ENCODE measurements around the gene OR5J2.
"Not testable (repeated sequence)": the region's sequence is repeated elsewhere in the genome, so short reads cannot be mapped to it uniquely, and the experiment has no call there.

OR5J2 gene

DNA sequence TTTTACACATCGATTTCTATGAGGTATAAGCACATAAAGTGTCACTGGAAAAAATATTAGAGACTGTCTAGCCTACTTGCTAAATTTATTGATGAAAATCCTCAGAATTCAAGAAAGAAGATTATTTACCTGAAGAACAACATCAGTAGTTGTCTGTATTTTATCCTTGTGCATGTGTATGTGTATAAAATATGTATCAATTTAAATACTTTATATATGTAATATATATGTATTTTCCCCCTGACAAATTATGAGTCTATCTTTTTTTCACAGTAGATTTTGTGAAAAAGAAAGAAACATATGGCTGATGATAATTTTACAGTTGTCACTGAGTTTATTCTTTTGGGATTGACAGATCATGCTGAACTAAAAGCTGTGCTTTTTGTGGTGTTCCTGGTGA is at the start of gene OR5J2:
TSS of gene OR5J2 (plus strand) at position 301 of the 400 bp plus-strand sequence. CDS start at position 301, 0 bp downstream.
- no peak for DNase-seq

DNA sequence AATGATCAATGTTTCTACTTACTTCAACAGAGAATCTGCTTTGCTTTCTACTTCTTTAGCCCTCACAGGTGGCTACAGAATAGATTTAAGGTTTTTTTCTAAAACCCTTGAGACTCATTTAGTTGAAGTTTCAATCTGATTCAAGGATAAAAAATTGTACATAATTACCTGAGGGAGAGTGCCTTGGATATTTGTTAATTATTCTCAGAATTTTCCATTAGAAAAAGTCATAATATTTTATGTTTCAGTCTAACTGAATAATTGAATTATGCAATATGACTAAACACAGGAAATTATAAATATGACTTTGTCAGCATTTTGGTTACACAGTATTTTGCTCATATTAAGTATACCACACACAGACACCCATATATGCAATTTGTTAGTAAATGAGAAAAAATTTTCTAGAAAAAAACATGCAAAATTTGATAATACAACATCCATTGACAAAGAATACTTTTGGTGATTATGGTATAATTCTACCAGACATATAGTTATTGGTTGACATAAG is 36.2 kb upstream of the OR5J2 start, which contains the start of gene OR8J3:
TSS of gene OR8J3 (minus strand) at position 51 of the 511 bp plus-strand sequence. CDS start 2,483 bp downstream, outside the sequence.
- no peak for DNase-seq

DNA sequence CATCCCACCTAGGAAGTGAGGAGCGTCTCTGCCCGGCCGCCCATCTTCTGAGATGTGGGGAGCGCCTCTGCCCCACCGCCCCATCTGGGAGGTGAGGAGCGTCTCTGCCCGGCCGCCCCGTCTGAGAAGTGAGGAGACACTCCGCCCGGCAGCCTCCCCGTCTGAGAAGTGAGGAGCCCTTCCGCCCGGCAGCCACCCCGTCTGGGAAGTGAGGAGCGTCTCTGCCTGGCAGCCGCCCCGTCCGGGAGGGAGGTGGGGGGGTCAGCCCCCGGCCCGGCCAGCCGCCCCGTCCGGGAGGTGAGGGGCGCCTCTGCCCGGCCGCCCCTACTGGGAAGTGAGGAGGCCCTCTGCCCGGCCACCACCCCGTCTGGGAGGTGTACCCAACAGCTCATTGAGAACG is 32.7 kb upstream of the OR5J2 start:
- DNase-seq, result not testable (repeated sequence)

DNA sequence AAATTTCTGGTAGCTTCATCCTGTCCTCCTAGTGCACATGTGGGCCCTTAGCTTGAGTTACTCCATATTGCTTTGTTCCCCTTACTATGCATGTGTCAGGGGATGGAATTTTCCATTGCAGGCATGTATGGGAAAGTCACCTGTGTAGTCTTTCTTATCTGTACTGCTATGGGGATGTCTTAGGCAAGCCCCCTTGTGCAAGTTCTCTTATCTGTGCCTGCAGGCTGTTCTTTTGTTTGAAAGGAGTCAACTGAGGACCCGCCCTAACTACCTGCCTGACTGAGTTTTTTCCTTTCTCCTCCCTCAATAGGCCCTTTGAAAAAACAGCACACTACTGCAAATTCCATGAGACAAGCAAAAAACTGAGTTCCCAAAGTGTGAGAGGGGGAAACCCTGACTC is 25.0 kb upstream of the OR5J2 start:
- DNase-seq, result no peak

DNA sequence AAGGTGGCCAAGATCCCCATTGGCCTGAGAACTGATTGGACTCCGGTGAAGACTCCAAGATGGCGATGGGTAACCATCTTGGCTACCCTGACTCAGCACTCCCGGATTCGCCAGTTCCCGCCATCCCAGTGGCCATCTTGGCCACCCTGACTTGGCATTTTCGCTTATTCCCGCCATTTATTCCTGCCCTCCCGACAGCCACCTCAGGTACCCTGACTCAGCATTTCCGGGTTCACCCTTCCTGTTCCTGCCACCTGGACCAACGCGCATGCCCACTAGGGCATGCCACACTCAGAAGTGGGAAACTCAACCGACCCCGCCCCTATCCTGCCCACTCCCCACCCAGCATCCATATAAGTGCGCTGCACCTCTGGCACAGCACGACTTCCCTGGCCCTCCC is 24.1 kb upstream of the OR5J2 start:
- no peak for DNase-seq

DNA sequence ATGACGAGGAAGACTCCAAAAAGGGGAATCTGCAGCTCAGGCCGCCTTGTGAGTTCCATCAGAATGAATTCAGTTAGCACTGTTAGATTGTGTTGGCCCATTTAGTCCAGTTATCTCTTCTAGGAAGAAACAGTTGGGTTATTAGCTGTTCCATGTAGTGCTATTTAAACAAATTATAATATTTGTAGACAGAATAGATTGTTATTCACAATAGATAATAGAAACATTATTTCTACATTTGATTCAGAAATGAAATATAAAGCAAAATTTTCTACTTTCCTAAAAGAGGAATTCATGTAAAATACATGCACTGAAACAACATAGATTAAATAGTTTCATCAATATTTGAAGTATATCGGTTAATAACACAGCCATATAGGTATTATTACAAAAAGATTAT is 16.2 kb upstream of the OR5J2 start, which contains the start of gene OR8K5:
TSS of gene OR8K5 (minus strand) at position 101 of the 400 bp plus-strand sequence. CDS start at position 101, 0 bp downstream.
- no peak for DNase-seq

DNA sequence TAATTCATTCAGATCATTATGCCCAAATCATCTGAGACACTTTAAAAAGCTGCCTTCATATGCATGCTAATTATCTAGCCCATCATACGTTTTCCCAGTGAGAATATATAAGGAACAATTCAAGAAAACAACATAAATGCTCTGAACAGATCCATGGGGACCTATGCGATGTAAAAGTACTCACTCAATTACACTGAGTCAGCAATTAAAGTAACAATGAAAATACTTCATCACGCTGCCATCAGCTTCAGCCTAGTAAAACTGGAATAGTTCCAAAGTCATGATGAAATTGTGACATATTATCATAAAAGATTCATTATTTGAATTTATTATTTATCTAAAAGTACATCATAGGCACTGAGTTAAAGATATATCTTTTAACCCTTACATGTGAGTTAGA is 12.6 kb upstream of the OR5J2 start:
- DNase-seq, result no peak

DNA sequence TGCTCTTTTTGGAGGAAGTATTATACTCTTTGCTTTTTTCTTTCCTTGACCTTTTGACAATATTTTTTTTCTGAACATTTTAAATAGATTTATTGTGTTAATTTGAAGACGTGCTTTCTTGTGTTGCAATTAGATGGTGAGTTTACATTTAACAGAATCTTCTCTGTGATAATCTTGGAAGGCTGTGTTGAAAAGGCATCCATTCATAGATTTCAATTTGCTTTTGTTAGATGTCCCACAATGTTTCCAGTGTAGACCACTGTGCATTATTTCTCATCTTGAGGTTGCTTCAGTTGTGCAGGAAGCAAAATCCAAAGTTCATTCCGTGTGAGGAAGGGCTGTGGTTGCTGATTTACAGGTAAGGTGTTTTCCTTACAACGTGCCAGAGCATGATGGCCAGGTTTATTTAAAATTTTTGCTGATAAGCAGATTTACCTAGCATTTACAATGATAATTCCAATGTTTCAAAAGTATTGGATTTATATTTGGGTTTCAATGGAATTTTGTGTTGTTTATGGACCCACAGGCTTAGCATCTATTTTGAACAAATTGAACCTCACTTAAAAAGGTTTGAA is 4.1 kb upstream of the OR5J2 start:
- no peak for DNase-seq

DNA sequence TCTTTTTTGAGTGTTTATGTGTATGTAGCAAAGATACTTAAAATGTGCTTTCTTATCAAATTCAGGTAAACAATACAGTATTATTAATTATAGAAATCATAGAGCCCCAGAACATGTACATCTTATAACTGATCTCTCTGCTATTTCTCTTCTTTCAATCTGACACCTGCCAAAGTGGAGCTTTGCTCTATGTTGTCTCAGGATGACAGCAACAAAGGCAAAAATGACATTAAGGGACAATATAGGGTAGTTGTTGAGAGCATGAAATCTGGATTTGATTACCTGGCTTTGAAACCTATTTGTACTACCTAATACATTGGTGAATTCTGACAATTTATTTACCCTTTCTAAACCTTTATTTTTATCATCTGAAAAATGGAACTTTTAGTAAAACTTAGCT is 7.0 kb downstream of the OR5J2 start:
- no peak for DNase-seq

DNA sequence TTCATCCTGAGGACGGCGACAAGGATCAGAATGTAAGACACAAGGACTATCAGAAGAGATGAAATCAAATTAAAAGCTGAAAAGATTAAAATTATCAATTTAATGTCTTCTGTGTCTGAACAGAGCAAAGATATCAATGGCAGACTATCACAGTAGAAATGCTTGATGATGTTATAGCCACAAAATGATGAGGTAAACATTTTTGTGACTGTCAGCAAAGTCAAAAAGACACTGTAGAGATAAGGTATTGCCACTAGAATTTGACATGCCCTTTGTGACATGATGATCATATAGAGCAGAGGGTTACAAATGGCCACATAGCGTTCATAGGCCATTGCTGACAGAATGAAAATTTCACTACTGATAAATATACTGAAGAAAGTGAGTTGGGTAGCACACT is 12.2 kb downstream of the OR5J2 start:
- DNase-seq, result no peak

DNA sequence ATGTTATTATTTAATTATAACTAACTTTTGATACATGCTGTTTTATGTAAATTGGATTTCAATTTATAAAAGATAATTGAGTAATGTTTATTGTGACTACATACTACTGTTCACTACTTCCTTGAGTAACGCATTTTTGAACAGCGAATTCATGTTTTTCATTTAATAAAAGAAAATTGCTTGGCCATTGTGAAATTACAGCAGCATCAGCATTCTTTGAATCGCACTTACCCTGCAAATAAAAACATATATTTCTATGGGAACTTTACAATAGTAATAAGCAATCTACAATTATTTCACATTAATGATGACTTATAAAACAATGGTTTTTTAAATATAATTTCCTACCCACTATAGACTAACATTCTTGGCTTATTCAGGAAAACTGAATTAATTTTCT is 20.3 kb downstream of the OR5J2 start:
- DNase-seq, result no peak

DNA sequence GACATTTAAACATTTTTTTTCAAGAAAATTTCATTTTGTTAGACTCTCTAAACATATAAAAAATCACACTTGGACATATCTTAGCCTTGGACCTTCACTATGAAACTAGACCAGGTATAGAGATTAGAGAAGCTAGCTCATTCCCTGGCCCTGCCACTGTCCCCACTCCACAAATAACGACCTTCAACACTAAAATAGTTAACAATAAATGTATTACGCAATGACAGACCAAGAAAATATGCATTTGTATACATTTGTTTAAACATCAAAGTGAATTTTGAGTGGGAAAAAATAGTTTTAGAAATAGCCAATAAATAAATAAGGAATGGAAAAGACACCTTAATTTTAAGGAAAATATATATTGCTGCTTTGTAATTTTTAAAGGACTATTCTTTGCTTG is 20.9 kb downstream of the OR5J2 start:
- DNase-seq, result no peak

DNA sequence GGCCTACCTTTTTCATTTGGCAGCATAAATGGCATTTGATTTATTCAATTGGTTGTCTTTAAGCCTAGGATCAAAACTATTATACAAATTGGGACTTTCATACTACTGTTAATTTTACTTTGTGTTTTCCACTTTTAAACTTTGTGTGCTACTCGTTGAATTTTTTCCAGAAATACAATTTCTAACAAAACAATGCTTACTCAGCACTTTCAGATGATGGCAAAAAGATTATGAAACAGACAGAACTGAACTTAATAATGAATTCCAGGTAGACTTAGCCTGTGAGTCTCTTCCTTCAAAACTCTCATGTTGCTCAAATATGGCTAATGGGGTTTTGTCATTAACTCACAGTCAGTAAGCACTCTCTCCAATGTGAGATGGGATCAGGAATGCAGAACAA is 31.4 kb downstream of the OR5J2 start:
- DNase-seq, result no peak

DNA sequence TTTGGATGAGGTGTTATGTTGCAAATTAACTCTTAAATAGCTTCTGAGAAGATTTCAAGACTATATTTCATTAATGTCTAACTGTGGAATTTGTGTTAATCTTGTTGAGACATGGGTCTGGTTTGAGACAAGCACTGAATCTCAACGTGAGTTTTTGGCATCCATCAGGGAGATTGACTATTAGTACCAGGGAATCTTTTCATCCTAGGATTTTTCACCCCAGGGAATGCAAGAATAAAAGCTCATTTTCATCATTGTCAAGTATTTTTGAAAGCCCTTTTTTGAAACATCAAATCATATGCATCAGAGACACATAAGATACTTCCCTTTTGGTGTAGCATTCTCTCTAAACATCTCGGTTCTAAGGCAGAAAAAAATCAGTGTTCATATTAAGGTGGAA is 38.1 kb downstream of the OR5J2 start:
- no peak for DNase-seq

DNA sequence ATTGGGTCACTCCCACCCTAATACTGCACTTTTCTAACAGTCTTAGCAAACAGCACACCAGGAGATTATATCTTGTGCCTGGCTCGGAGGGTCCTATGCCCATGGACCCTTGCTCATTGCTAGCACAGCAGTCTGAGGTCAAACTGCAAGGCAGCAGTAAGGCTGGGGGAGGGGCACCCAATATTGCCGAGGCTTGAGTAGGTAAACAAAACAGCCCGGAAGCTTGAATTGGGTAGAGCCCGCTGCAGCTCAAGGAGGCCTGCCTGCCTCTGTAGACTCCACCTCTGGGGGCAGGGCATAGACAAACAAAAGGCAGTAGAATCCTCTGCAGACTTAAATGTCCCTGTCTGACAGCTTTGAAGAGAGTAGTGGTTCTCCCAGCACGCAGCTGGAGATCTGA is 43.3 kb downstream of the OR5J2 start:
- DNase-seq, result not testable (repeated sequence)

Data from NCI-H510A treated with DMSO at 0.1 percent for 48 hours (cell line).